ENCODE data around the gene C1orf116. TPM values are rescaled to one million over a fixed set of nuclear protein-coding genes. Genes with fewer than 3 reads are reported as not detected.
A peak's percentile ranks its signal among the peaks of the same experiment; 100 is the strongest.

Gene C1orf116
- total and polyA plus RNA-seq, 4 donors, result 0.27 to 0.79 (median 0.46) TPM

- peak; percentile 67 for TF ChIP-seq REST (IDR thresholded peaks at IDR 0.05)
- TF ChIP-seq MAX (IDR thresholded peaks at IDR 0.05), result no peak
- no peak for TF ChIP-seq ZBTB33 (IDR thresholded peaks at IDR 0.05)
These were observed 27.4 kb downstream of the C1orf116 start (continued) for GRCh38 chr1:207004931-207005830.

GRCh38 chr1:207003210-207003609 is 29.3 kb downstream of the C1orf116 start:
- H3K36me3 ChIP-seq (ENCODE audit: control insufficient read depth in 4 of 4, insufficient read depth in 3 of 4, low read depth in 1 of 4, low read length in 3 of 4), result no peaks in the 10 kb centered on the region
- no peaks in the 10 kb centered on the region for H3K27me3 ChIP-seq (ENCODE audit: control insufficient read depth in 4 of 4, insufficient read depth in 4 of 4, low read length in 3 of 4)
- no peak overlapping the region for H3K4me3 ChIP-seq (ENCODE audit: low read depth in 1 of 3, low read length in 3 of 3)
- TF ChIP-seq ZBTB33 (IDR thresholded peaks at IDR 0.05) (no peak), ATF3 (IDR thresholded peaks at IDR 0.05) (no peak), FOXA2 (IDR thresholded peaks at IDR 0.05) (no peak), FOXA1 (IDR thresholded peaks at IDR 0.05) (no peak), TAF1 (conservative IDR thresholded peaks at IDR 0.05) (no peak), YY1 (IDR thresholded peaks at IDR 0.05) (no peak), JUND (IDR thresholded peaks at IDR 0.05) (no peak), CTCF (IDR thresholded peaks at IDR 0.05; ENCODE audit: low read depth, low read length, missing input control) (no peak)
- no peak overlapping the region for H3K9ac ChIP-seq (ENCODE audit: low read depth in 1 of 2, low read length in 2 of 2)
- no peak for DNase-seq (ENCODE audit: low spot score)
- WGBS, result 93% methylated on average over 4 of the region's 4 CpGs
- peaks cover 5 to 16% (median 11%) of the 10 kb centered on the region in 4 donors for H3K4me1 ChIP-seq (ENCODE audit: control insufficient read depth in 4 of 4, insufficient read depth in 4 of 4, low read length in 3 of 4)
- H3K27ac ChIP-seq (ENCODE audit: low read depth in 1 of 2, low read length in 2 of 2), result no peak overlapping the region
- no peaks in the 10 kb centered on the region for H3K9me3 ChIP-seq (ENCODE audit: control insufficient read depth in 4 of 4, low read length in 3 of 4)
